Ovary (tissue), 9 donors: ENCODE results near the gene ICA1. TPM values are rescaled to one million over a fixed set of nuclear protein-coding genes. Genes with fewer than 3 reads are reported as not detected.

ENCODE experiments used
- DNase-seq, 5 donors: peaks; one replicate each; pipeline ENCODE4 v3.0.0-alpha.2; 2019 to 2020
- H3K27ac ChIP-seq, 2 donors: fragments of 200-600 bp; one replicate each; pipeline versions ENCODE4 v1.5.1 to v1.8.0; 2019 to 2022
- H3K27me3 ChIP-seq: fragments of 200-600 bp; one replicate; pipeline ENCODE4 v1.8.0; 2022
- H3K36me3 ChIP-seq: fragments of 200-600 bp; sonication (generic); one replicate; pipeline ENCODE4 v1.5.1; 2019
- H3K4me1 ChIP-seq: one replicate; pipeline ENCODE4 v1.8.1; 2013; ENCODE audit warnings: mild to moderate bottlenecking, moderate library complexity; ENCODE audit not compliant: insufficient read depth
- H3K4me3 ChIP-seq: fragments of 200-600 bp; sonication (generic); one replicate; pipeline ENCODE4 v1.5.1; 2017
- H3K9me3 ChIP-seq, 2 donors: fragments of 200-600 bp in 1 of 2; sonication (generic) in 1 of 2; one replicate each; pipeline versions ENCODE4 v1.5.1 to v1.8.1; 2013 to 2019; ENCODE audit warnings: mild to moderate bottlenecking in 1 of 2, moderate library complexity in 1 of 2
- CTCF ChIP-seq, 3 donors: fragments of 450-650 bp in 2 of 3; fragments of 200-600 bp in 1 of 3; IDR thresholded peaks; one replicate each; pipeline versions ENCODE4 v1.5.1 to v1.8.0; 2016 to 2022; ENCODE audit warnings: antibody characterized with exemption in 3 of 3, mild to moderate bottlenecking in 1 of 3
- EP300 ChIP-seq: sonication (generic); formaldehyde crosslinking; IDR thresholded peaks from one replicate; pipeline ENCODE4 v1.6.1; 2017; ENCODE audit warnings: antibody characterized with exemption
- POLR2A ChIP-seq: fragments of 450-650 bp; IDR thresholded peaks from one replicate; pipeline ENCODE4 v1.6.1; 2017; ENCODE audit warnings: antibody characterized with exemption, mild to moderate bottlenecking, moderate library complexity
- WGBS, 3 donors: extraction: QIAGEN DNeasy Blood & Tissue Kit in 1 of 3; methylation state at CpG; one replicate each; pipeline versions ENCODE4 v1.1.5 to v1.1.7; 2013 to 2017; 5-methylcytosine and 5-hydroxymethylcytosine counted together
- intact Hi-C, 4 donors: fragments of 100-400 bp; cut with DNase I; formaldehyde crosslinking; loops; one replicate each; pipeline versions ENCODE4 v1.11.0 to v1.15.1; 2022 to 2023
- polyA plus RNA-seq, 2 donors: library from polyadenylated mRNA; stranded (reverse); fragments of 200-250 nt in 1 of 2; fragments of 350-450 nt in 1 of 2; fragmentation: Illumina TruSeq in 1 of 2; extraction: RNeasy Lipid Tissue Mini Kit (QIAGEN cat#74804) in 1 of 2; gene quantifications; one replicate each; pipeline ENCODE4 v1.2.3, GENCODE V29; 2013 to 2014
- total RNA-seq, 7 donors: library from RNA; depleted of rRNA in 2 of 7; stranded (reverse); fragments of >200 nt in 2 of 7; fragmentation: NEBNext Ultra II Directional in 3 of 7; extraction: Animal tissue kit (Norgen Biotek cat#: 25700) in 3 of 7; gene quantifications; one replicate each; pipeline versions ENCODE4 v1.1.0 to v1.2.4, GENCODE V29; 2016 to 2023
- donor health status: DM: no; HTN: no; CAD: no; lungs with moderate emphysema.
- donor health status: DM: no; HTN: no; CAD: no.
- donor health status: Bipolar disorder and iron deficiency.
- donor health status: DM: yes; HTN: yes; CAD: no.
- donor health status: DM: no; HTN: no; CAD: no.
- donor health status: DM: yes; HTN: yes; CAD: no.

Gene ICA1
- total and polyA plus RNA-seq, 9 donors, result 2.1 to 19.4 (median 4.7) TPM

- H3K4me1 ChIP-seq, result peaks cover 7% of the 10 kb centered on the region
- intact Hi-C loops, result no loop called here
- no peaks in the 10 kb centered on the region for H3K27me3 ChIP-seq
- WGBS, 3 donors, result 91 to 96% (median 96%) methylated on average over 2 of the region's 2 CpGs
- no peak overlapping the region for H3K27ac ChIP-seq
- no peaks in the 10 kb centered on the region for H3K9me3 ChIP-seq
- DNase-seq, result no peak
- TF ChIP-seq CTCF (IDR thresholded peaks at IDR 0.05) (no peak), POLR2A (no peak), EP300 (no peak)
- no peaks in the 10 kb centered on the region for H3K36me3 ChIP-seq
- no peak overlapping the region for H3K4me3 ChIP-seq
Measured at GRCh38 chr7:8142477-8142876, 119.5 kb downstream of the ICA1 start.

- Histone ChIP-seq H3K36me3 (no peaks in the 10 kb centered on the region), H3K27ac (no peak overlapping the region), H3K9me3 (no peaks in the 10 kb centered on the region), H3K4me3 (no peak overlapping the region), H3K4me1 (peaks cover 7% of the 10 kb centered on the region), H3K27me3 (no peaks in the 10 kb centered on the region)
- 92 to 98% (median 94%) methylated on average over 4 of the region's 4 CpGs for WGBS, 3 donors
- intact Hi-C loops, result no loop called here
- no peak for TF ChIP-seq EP300
- TF ChIP-seq POLR2A, result no peak
- no peak for DNase-seq
Measured at GRCh38 chr7:8141070-8141469, 120.9 kb downstream of the ICA1 start.

- intact Hi-C loops, result no loop called here
- WGBS, 3 donors, result 95 to 96% (median 96%) methylated on average over 12 of the region's 12 CpGs
- no peaks in the 10 kb centered on the region for H3K9me3 ChIP-seq
- no peaks in the 10 kb centered on the region for H3K36me3 ChIP-seq
- TF ChIP-seq EP300 (no peak), CTCF (IDR thresholded peaks at IDR 0.05) (no peak), POLR2A (no peak)
- H3K4me1 ChIP-seq, result no peaks in the 10 kb centered on the region
- no peak overlapping the region for H3K27ac ChIP-seq
- no peak for DNase-seq
- H3K27me3 ChIP-seq, result no peaks in the 10 kb centered on the region
- no peak overlapping the region for H3K4me3 ChIP-seq
Measured at GRCh38 chr7:8136051-8136730, 125.8 kb downstream of the ICA1 start.

GRCh38 chr7:8135417-8135816 is 126.5 kb downstream of the ICA1 start:
- Histone ChIP-seq H3K27ac (no peak overlapping the region), H3K27me3 (no peaks in the 10 kb centered on the region), H3K4me1 (no peaks in the 10 kb centered on the region), H3K4me3 (no peak overlapping the region), H3K36me3 (no peaks in the 10 kb centered on the region), H3K9me3 (no peaks in the 10 kb centered on the region)
- TF ChIP-seq EP300 (no peak), CTCF (IDR thresholded peaks at IDR 0.05) (no peak), POLR2A (no peak)
- no peak for DNase-seq
- 95 to 99% (median 98%) methylated on average over 3 of the region's 3 CpGs for WGBS, 3 donors
- intact Hi-C loops, result no loop called here

GRCh38 chr7:8134089-8134733 is 127.8 kb downstream of the ICA1 start:
- no peak for TF ChIP-seq POLR2A
- no peak for TF ChIP-seq CTCF (IDR thresholded peaks at IDR 0.05)
- 71 to 85% (median 77%) methylated on average over 10 of the region's 10 CpGs for WGBS, 3 donors
- Histone ChIP-seq H3K4me3 (no peak overlapping the region), H3K27me3 (no peaks in the 10 kb centered on the region), H3K9me3 (no peaks in the 10 kb centered on the region), H3K36me3 (no peaks in the 10 kb centered on the region), H3K4me1 (no peaks in the 10 kb centered on the region), H3K27ac (no peak overlapping the region)
- no peak for DNase-seq
- intact Hi-C loops, result no loop called here
